Activated T-cell treated with anti-CD3 and anti-CD28 coated beads for 1 hour (primary cell): ENCODE results near the gene IL36B.

ENCODE experiments used
- DNase-seq: peaks from one replicate; pipeline ENCODE4 v3.0.0-alpha.2; 2020; ENCODE audit warnings: low read depth

The IL36B gene

DNA sequence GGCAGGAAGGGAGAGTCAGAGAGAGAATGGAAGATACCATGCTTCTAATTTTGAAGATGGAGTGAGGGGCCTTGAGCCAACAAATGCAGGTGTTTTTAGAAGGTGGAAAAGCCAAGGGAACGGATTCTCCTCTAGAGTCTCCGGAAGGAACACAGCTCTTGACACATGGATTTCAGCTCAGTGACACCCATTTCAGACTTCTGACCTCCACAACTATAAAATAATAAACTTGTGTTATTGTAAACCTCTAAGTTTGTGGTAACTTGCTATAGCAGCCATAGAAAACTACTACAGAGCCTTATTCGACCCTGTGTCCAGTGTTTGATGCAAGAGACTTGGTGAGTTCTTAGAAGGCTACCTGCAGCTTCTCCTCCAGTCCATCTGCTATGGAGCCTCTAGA lies 22.9 kb upstream of the IL36B start:
- DNase-seq, result no peak

DNA sequence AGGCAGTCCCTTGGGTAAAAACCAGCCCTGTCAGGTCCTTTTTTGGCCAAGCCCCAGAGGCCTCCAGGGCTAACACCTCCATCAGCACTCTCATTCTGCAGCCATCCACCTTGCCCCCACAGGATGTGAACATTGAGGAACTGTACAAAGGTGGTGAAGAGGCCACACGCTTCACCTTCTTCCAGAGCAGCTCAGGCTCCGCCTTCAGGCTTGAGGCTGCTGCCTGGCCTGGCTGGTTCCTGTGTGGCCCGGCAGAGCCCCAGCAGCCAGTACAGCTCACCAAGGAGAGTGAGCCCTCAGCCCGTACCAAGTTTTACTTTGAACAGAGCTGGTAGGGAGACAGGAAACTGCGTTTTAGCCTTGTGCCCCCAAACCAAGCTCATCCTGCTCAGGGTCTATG lies 22.4 kb upstream of the IL36B start:
- DNase-seq, result no peak

DNA sequence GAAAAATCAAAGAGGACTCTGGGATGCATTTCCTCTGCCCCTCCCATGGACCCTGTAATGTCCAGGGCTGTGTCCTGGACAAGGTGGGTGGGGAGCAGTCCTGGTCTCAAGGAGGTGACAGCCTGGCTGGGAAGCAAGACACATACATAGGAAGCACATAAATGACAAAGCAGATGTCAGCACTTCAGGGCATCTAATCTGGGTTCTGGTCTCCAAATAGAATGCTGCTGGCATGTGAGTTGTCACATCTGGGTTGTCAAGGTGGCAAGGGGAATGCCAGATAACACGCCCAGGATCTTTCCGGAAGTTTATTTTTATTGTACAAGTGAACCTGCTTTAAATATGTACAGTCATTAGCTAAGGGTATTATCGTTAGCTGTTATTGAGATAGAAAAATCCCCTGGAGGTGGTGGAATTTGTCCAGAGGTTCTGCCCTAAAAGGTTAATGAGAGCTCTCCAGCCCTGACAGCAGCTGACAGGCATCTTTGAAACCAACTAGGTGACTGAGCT lies 20.7 kb upstream of the IL36B start:
- DNase-seq, result no peak

DNA sequence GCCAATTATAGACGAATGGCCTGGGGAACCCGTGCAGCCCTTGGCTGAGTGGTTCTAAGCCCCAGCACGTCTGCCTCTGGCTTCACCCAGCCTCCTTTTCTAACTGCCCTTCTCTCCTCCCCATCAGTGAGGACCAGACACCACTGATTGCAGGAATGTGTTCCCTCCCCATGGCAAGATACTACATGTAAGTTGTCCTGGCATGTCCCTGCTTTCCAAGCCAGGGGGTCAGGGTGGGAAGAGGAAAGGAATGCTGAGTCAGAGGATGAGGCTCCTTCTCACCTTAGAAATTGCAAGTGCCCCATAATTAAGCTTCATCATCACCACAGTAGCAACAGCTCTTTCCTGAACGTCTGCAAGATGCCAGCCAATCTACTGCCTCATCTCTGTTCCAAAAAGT lies 19.9 kb upstream of the IL36B start:
- DNase-seq, result no peak

DNA sequence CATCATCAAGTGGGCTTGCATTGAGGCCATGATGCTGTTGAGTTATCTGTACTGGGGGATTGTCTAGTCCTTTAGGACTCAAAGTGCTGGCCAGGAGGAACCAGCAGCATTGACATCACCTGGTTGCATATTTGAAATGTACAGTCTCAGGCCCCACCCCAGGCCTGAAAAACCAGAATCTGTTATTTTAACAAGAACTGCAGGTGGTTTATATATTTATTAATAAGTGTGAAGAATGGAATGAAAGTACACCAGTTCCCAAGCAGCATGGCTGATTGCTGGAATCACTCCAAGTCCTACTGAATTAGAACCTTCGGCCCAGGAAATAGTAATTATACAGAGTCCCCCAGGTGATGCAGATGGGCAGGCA lies 17.9 kb upstream of the IL36B start:
- no peak for DNase-seq

DNA sequence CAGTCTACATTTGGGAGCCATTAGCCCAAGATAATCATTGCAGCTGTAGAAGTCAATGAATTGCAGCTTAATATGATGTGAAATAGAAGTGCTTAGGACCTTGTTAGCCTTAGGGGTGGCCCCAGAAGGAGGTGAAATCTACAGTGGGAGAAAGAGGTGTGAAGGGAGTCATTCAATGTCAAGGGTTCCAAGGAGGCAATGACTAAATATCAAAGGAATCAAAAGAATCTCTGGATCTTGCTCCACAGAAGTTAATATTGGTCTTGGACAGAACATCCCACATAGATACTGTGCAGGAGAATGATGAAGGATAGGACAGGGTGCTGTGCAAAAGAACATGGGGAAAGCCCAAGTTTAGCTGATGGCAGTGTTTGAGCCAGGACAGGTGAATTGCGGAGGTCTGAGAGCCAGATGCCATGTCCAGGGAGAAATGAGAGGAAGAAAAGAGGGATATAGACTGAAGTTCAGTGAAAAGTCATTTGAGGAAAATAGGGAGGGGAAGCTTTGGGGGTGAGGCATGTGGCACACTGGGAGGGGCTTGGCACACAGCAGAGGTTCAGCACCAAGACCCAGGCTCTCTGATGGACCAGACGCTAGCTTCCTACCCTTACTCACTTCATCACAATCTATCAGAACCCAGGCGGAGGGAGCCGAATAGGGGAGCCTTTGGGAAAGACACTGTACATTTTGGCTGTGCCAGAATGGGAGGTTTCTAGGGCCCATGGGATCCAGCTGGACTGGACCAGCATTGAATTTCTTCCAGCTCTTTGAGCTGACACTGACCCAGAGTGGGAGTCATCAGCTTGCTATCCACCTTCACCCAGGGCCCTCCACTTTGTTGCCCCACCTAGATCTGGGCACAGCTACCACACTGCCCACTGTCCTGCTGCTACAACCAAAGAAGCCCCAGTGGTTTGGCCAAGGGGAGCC lies 17.3 kb upstream of the IL36B start:
- DNase-seq, result no peak

DNA sequence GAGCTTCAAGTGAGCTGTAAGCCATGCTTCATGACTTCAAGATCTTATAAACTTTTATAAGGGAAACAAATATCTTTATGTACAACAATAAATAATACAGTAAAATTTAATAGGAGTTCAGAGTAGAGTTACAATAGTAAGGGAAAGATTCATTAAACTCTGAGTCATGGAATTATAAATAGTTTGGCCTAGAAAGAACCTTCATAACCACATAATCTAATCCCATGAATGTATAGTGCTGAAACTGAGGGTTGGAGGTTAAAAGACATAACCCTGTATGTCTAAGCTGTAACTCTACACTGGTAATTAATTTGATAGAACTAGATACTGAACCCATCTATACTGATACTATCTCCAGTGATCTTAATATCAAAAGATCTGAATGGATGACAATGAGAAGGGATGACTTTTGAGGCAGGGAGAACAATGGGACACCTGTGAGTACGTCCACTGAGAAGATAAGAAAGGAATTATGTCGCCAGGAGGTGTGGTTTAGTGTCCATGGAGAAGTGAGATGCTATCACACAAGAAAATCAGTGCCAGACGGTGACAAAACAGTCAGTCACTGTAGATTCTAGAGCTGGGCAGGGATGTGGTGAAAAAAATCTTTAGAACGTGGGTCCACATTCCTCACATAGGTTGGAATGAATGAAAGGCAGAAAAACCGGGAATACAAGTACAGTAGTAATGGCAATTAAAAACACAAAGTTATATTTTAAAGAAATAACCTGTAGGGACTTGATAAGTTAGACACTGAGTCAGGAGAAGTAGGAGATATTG lies 16.2 kb upstream of the IL36B start:
- no peak for DNase-seq

DNA sequence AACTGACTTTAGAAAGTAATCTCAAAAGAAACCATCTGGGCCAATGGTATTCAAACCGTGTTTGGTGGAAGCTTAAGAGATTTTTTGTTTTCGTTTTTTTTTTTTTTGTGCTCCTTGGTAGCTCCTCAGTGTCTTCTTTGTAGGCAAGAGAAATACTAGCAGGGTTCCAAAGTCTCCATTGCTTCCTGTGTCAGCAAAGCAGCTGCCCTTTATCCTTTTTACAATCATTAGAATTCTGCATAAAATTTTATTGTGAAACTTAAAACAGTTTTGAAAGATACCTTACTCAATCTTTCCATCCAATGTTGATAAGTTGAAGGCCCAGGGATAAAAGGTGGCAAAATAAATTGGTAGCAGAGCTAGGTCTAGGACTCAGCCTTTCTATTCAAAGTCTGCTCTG lies 15.6 kb upstream of the IL36B start:
- DNase-seq, result no peak

DNA sequence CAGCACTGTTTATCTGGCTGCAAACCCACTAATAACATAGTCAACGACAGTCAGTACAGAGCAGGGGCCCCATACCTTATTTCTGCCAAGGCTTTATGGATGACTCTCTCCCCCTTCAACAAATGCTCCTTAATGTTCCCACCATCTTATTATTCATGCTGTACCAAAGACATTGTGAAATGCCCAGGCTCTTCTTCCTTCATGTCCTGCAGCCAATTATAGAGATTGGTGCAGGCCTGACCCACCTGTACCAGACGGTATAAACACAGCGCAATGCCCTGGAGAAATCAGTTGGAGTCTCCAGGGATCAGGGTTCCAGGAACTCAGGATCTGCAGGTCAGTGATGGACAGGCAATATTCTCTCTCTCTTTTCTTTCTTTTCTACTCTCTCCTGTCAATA lies 15.0 kb upstream of the IL36B start, which contains the start of gene IL1F10:
TSS of gene IL1F10 (plus strand) at position 290 of the 400 bp plus-strand sequence. CDS start 4,769 bp downstream, outside the sequence.
- DNase-seq, result no peak

DNA sequence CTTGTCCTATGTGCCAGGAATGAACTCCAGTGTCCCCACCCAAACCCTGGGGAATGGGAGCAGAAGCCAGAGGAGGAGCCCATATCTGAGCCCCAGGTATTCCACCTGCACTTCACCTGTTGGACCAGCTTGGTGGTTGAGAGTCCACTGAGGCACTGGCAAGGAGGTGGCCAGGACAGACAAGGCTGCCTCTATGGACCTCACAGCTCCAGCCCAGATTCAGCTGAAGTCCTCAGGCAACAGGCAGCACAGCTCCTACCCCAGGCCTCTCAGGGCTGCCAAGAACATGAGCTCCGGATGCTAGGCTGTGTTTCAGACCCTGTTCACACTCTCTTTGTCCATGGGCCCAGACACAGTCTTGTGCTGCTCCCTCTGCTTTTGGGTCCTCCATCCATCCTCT lies 12.2 kb upstream of the IL36B start:
- no peak for DNase-seq

DNA sequence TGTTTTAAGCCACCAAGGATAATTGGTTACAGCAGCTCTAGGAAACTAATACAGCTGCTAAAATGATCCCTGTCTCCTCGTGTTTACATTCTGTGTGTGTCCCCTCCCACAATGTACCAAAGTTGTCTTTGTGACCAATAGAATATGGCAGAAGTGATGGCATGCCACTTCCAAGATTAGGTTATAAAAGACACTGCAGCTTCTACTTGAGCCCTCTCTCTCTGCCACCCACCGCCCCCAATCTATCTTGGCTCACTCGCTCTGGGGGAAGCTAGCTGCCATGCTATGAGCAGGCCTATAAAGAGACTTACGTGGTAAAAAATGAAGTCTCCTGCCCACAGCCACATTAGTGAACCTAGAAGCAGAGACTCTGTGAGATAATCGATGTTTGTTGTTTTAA lies 11.6 kb upstream of the IL36B start:
- no peak for DNase-seq

DNA sequence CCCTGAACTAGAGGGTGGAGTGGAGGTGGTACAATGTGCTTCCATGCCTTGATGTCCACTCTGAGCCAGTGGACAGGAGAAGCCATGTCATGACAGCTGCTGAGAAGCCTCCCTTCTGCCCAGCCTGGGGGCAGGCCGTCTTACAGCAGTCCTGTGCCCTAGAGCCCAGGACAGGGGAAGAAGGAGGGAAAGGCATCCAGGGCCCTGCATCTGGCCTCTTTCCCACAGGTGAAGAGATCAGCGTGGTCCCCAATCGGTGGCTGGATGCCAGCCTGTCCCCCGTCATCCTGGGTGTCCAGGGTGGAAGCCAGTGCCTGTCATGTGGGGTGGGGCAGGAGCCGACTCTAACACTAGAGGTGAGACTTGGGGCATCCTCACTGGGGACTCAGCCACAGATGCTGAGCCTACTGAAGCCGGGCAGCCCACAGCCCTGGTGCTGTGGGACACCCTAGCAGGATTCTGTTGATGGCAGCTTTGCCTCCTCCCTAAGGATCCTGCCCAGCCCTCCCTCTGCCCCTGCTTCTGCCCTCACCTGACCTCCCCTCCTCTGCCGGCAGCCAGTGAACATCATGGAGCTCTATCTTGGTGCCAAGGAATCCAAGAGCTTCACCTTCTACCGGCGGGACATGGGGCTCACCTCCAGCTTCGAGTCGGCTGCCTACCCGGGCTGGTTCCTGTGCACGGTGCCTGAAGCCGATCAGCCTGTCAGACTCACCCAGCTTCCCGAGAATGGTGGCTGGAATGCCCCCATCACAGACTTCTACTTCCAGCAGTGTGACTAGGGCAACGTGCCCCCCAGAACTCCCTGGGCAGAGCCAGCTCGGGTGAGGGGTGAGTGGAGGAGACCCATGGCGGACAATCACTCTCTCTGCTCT lies 9.5 kb upstream of the IL36B start:
- DNase-seq, result no peak

DNA sequence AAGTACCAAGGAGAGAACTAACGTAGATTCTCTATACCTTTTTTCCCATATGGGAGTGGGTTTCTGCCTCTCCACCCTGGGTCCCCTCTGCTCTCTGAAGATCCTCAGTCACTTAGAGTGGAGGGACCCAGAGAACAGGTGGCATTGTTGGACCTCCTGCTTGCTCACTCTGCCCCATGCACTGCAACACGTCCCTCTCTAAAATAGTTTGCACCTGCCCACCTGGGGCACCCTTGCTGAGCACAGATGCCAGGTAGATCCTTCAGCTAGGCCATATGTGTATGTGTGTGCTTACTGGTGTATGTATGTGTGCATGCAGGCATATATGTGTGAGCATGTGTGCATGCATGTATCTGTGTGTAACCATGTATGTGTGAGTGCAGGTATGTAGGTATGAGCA lies 8.6 kb upstream of the IL36B start:
- no peak for DNase-seq

DNA sequence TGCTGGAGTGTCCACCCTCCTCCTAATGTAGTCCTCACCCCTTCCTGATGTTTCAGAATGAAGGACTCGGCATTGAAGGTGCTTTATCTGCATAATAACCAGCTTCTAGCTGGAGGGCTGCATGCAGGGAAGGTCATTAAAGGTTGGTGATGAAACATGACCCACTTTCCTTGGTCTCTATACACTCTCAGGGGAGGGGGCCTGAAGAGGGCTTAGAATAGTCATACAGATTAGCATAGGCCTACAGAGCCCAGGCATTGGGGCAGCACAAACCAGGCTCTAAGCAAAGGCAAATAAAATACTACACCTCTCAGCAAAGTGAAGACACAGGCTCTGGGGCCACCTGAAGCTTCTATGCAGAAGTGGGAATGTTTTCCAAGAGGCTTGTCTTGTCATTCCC lies 8.1 kb upstream of the IL36B start:
- no peak for DNase-seq

DNA sequence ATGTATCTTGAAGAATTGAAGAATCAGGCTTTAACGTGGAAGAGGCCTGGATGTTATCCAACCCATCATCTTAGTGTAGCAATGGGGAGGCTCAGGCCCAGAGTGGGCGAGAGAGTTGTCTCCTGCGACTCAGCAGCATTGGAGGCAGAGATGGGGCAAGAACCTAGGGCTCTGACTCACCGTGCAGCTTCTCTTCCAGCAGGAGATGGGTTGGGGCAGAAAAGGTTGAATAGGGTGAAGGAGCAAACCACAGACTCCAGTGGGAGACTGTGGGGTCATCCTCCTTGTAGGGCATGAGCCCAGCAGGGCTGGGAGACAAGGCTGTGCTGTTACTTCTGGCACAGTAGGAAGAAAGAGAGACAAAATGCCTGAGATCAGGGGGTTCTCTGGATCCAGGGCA lies 7.7 kb upstream of the IL36B start:
- DNase-seq, result no peak

DNA sequence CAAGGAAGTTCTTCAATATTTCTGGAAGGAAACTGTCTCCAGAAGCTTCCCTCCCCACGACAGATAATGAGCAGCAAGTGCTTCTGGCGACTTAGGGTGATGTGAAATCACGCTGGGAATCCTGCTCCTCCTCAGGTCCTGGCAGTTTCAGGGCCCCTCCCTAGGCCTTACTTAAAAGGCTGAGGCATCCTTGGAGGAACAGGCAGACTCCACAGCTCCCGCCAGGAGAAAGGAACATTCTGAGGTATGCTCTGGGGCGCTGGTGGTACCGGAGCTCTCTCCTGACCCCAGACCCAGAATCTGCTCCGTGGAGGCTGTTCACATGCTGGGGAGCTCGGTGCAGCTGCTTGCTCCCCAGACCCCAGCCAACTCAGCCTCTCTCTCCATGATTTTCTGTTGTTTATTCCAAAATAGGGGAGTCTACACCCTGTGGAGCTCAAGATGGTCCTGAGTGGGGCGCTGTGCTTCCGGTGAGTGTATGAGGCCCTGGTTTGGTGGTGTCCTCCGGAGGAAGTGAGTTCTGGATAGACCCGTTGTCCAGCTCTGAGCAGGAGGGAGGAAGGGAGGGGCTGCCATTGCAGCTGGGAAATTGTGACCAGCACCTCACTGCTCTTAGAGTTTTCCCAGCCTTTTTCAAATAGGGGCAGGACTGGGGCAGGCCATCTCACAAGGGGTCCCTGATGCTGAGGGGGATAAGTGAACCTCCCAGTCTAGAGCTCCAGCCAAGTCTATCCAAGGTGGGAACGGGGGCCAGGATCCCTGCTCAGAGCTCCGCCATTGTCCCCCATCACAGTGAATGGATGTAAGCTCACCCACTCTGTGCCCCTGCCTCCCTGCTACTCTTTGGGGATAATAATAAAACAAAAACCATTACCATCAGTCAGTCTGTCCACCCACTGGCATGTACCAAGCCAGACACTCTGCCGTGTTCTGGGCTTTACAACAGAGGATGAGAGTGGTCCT lies 6.6 kb upstream of the IL36B start, which contains the start of gene IL36RN:
TSS of gene IL36RN (plus strand) at position 201 of the 963 bp plus-strand sequence. CDS start at position 442, 241 bp downstream.
- no peak for DNase-seq

DNA sequence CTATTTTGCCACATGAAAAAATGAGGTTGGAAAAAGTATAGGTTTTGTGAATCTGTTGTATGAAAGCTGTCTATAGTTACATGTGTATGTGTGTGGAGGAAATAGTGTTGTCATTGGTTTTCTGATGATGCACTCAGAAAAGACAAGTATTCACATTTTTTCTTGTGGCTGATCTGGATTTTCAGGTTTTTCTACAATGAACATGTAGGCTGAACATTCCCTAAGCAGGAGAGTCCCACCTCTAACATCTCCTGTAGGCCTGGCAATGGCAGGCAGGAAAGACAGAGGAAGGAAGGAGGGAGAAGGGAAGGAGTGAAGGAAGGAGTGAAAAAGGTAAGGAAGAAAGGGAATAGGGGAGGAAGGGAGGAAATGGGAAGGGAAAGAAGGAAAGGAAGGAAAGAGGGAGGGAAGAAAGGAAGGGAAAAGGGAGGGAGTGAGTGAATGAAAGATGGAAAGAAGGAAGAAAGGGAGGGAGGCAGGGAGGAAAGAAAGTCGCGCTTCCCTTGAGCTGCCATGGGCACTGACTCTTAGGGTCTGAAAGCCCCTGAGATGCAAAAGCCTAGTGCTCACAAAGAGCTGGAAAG lies 5.8 kb upstream of the IL36B start:
- no peak for DNase-seq

DNA sequence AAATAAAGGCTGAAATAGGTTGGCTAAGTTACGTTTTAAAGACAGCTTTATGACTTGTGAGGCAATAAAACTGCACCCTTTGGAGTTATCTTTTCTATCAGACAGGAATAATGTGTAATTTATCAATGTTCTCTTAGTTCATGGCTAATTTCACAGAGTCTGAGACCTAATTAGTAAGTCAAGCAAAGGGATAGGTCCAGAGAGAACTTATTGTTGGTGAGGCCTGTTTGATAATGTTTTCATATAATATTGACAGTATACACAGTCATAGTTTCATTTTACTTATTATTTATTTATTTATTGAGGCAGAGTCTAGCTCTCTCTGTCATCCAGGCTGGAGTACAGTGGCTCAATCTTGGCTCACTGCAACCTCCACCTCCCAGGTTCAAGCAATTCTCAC lies 4.5 kb upstream of the IL36B start:
- no peak for DNase-seq

DNA sequence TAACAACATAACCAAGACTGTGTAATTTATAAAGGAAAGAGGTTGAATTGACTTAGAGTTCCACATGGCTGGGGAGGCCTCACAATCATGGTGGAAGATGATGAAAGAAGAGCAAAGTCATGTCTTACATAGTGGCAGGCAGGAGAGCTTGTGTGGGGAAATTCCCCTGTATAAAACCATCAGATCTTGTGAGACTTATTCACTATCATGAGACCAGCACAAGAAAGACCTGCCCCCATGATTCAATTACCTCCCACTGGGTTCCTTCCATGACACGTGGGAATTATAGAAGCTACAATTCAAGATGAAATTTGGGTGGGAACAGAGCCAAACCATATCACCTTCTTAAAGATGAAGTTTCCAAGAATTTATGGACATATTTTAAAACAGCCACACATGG lies 3.9 kb upstream of the IL36B start:
- DNase-seq, result no peak

DNA sequence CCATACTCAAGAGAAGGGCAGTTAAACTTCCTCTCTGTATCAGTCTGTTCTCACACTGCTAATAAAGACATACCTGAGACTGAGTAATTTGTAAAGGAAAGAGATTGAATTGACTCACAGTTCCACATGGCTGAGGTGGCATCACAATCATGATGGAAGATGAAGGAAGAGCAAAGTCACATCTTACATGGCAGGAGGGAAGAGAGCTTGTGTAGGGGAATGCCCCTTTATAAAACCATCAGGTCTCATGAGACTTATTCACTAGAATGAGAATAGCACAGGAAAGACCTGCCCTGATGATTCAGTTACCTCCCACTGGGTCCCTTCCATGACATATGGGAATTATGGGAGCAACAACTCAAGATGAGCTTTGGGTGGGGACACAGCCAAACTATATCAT lies 1.4 kb upstream of the IL36B start:
- DNase-seq, result no peak
